Measurements from ENCODE around the gene PSMD13. TPM values are rescaled to one million over a fixed set of nuclear protein-coding genes. Genes with fewer than 3 reads are reported as not detected.
A peak's percentile ranks its signal among the peaks of the same experiment; 100 is the strongest.

Gene PSMD13
- total and polyA plus RNA-seq, 2 of the 13 experiments (the other 11 are each of a cell fraction or from before 2014, with no cell fraction given): 83.0 to 117 TPM

- no peak for TF ChIP-seq RCOR2 (CRISPR knock-in tag; IDR thresholded peaks at IDR 0.05)
- TF ChIP-seq CEBPB (IDR thresholded peaks at IDR 0.05; ENCODE audit: borderline replicate concordance, low read depth, low read length): no peak
- peak; percentile 89 for TF ChIP-seq ZNF816 (CRISPR knock-in tag; IDR thresholded peaks at IDR 0.05; ENCODE audit: borderline replicate concordance)
- TF ChIP-seq MLXIP (CRISPR knock-in tag; IDR thresholded peaks at IDR 0.05; ENCODE audit: borderline replicate concordance): 0 out of 2 replicates have a peak, but pooled peaks have one; percentile 54
- TF ChIP-seq MTF1 (CRISPR knock-in tag; IDR thresholded peaks at IDR 0.05): no peak
- no peak for TF ChIP-seq GPN1 (CRISPR knock-in tag; IDR thresholded peaks at IDR 0.05; ENCODE audit: borderline replicate concordance)
- TF ChIP-seq ZNF383 (CRISPR knock-in tag; IDR thresholded peaks at IDR 0.05; ENCODE audit: borderline replicate concordance): no peak; the same call in 1 of the 2 replicates
- 0 out of 2 replicates have a peak, but pooled peaks have one; percentile 29 for TF ChIP-seq FIP1L1 (IDR thresholded peaks at IDR 0.05; ENCODE audit: borderline replicate concordance, insufficient read depth, low read depth, low read length)
- TF ChIP-seq SMARCE1 (IDR thresholded peaks at IDR 0.05; ENCODE audit: borderline replicate concordance): no peak
- TF ChIP-seq MED13 (CRISPR knock-in tag; IDR thresholded peaks at IDR 0.05): peak; percentile 25; the same call in 1 of the 2 replicates
- peak; percentile 60 for TF ChIP-seq WIZ (CRISPR knock-in tag; IDR thresholded peaks at IDR 0.05)
- peak; percentile 83 for TF ChIP-seq ZNF761 (CRISPR knock-in tag; conservative IDR thresholded peaks at IDR 0.05)
- TF ChIP-seq HDAC2 (CRISPR knock-in tag; IDR thresholded peaks at IDR 0.05): peak; percentile 45
- TF ChIP-seq TSC22D2 (CRISPR knock-in tag; IDR thresholded peaks at IDR 0.05; ENCODE audit: borderline replicate concordance): no peak
- peak; percentile 68 for TF ChIP-seq SALL1 (CRISPR knock-in tag; IDR thresholded peaks at IDR 0.05)
- TF ChIP-seq ZNF138 (CRISPR knock-in tag; IDR thresholded peaks at IDR 0.05; ENCODE audit: low read depth): peak; percentile 83
- TF ChIP-seq ELK4 (CRISPR knock-in tag; IDR thresholded peaks at IDR 0.05; ENCODE audit: borderline replicate concordance): peak; percentile 56; the same call in 1 of the 2 replicates
- TF ChIP-seq AKAP8 (CRISPR knock-in tag; IDR thresholded peaks at IDR 0.05): peak; percentile 69; the same call in 1 of the 2 replicates
- peak; percentile 54; the same call in 1 of the 2 replicates for TF ChIP-seq SOX5 (CRISPR knock-in tag; IDR thresholded peaks at IDR 0.05; ENCODE audit: borderline replicate concordance)
- TF ChIP-seq GFI1 (CRISPR knock-in tag; IDR thresholded peaks at IDR 0.05; ENCODE audit: borderline replicate concordance): peak; percentile 34; the same call in 1 of the 2 replicates
Observed at GRCh38 chr11:207208-207862, 29.4 kb upstream of the PSMD13 start, which contains the start of the genes BET1L and RIC8A (continued).

All from HepG2 (cell line).